K562 (cell line): ENCODE results near the gene KEL. TPM values are rescaled to one million over a fixed set of nuclear protein-coding genes. Genes with fewer than 3 reads are reported as not detected.
A peak's percentile ranks its signal among the peaks of the same experiment; 100 is the strongest.

ENCODE experiments used
- ARNT ChIP-seq, 2 experiments: fragments of 450-650 bp; IDR thresholded peaks; 2 replicates each; pipeline ENCODE4 v1.6.1; 2016; ENCODE audit warnings: mild to moderate bottlenecking in 1 of 2
- BHLHE40 ChIP-seq: IDR thresholded peaks from 2 replicates; pipeline ENCODE4 v1.6.1; 2011; ENCODE audit warnings: low read length, improper control_type of control experiment
- CAMTA2 ChIP-seq: fragments of 250-450 bp; sonication (Bioruptor Pico); conservative IDR thresholded peaks from 2 replicates; pipeline ENCODE4 v1.5.1; 2022
- CCNT2 ChIP-seq: IDR thresholded peaks from 2 replicates; pipeline ENCODE4 v1.6.1; 2011; ENCODE audit warnings: borderline replicate concordance, low read depth, mild to moderate bottlenecking, moderate library complexity, mixed read lengths, low read length; ENCODE audit not compliant: insufficient read length; ENCODE audit errors: extremely low read depth
- COPS2 ChIP-seq: fragments of 450-650 bp; conservative IDR thresholded peaks from 2 replicates; pipeline ENCODE4 v1.6.1; 2016; ENCODE audit warnings: mild to moderate bottlenecking, moderate library complexity
- CXXC5 ChIP-seq: fragments of 250-450 bp; sonication (Bioruptor Pico); IDR thresholded peaks from 2 replicates; pipeline ENCODE4 v1.8.0; 2022; ENCODE audit warnings: inconsistent platforms, mild to moderate bottlenecking, moderate library complexity
- HDAC1 ChIP-seq, 2 experiments: fragments of 450-650 bp; IDR thresholded peaks; 2 replicates each; pipeline ENCODE4 v1.6.1; 2016 to 2017; ENCODE audit warnings: inconsistent platforms in 1 of 2, mild to moderate bottlenecking in 1 of 2, moderate library complexity in 1 of 2
- HEY1 ChIP-seq: fragments of 250-450 bp; sonication (Bioruptor Pico); IDR thresholded peaks from 2 replicates; pipeline ENCODE4 v1.5.0; 2020; ENCODE audit warnings: mild to moderate bottlenecking, moderate library complexity, borderline replicate concordance
- HLTF ChIP-seq: fragments of 450-650 bp; IDR thresholded peaks from 2 replicates; pipeline ENCODE4 v1.6.1; 2016
- ILK ChIP-seq: fragments of 450-650 bp; IDR thresholded peaks from 2 replicates; pipeline ENCODE4 v1.6.1; 2016; ENCODE audit warnings: missing genetic modification characterization, low read depth, mild to moderate bottlenecking, missing compliant biosample characterization, moderate library complexity, borderline replicate concordance
- JUND ChIP-seq, 2 experiments: IDR thresholded peaks; 2 replicates in 1 of 2; 3 replicates in 1 of 2; pipeline ENCODE4 v1.6.1; 2011; ENCODE audit warnings: borderline replicate concordance in 2 of 2, low read depth in 2 of 2, low read length in 2 of 2, improper control_type of control experiment in 1 of 2, missing biosample characterization in 1 of 2, missing genetic modification characterization in 1 of 2, missing genetic modification reagents in 1 of 2
- MTA1 ChIP-seq: fragments of 450-650 bp; IDR thresholded peaks from 2 replicates; pipeline ENCODE4 v1.6.1; 2017; ENCODE audit warnings: borderline replicate concordance
- NCOA1 ChIP-seq: fragments of 450-650 bp; IDR thresholded peaks from 2 replicates; pipeline ENCODE4 v1.6.1; 2016; ENCODE audit warnings: low read depth
- NELFE ChIP-seq: IDR thresholded peaks from 2 replicates; pipeline ENCODE4 v1.6.1; 2011; ENCODE audit warnings: mild to moderate bottlenecking; ENCODE audit not compliant: insufficient read depth, insufficient read length
- NFE2 ChIP-seq: IDR thresholded peaks from 2 replicates; pipeline ENCODE4 v1.6.1; 2014; ENCODE audit warnings: antibody characterized with exemption, low read depth
- RBM15 ChIP-seq: fragments of 200-400 bp; formaldehyde crosslinking; IDR thresholded peaks from 2 replicates; pipeline ENCODE4 v1.6.1; 2018; ENCODE audit warnings: mild to moderate bottlenecking, low read length, moderate library complexity; ENCODE audit not compliant: insufficient read depth
- STAT5A ChIP-seq: IDR thresholded peaks from 2 replicates; pipeline ENCODE4 v1.6.1; 2012; ENCODE audit warnings: low read length, inconsistent platforms, borderline replicate concordance
- TEAD1 ChIP-seq, 2 experiments: fragments of 450-650 bp in 1 of 2; sonication (generic) in 1 of 2; formaldehyde crosslinking; IDR thresholded peaks; 2 replicates each; pipeline versions ENCODE4 v1.4.0 to v1.8.0; 2020 to 2022; ENCODE audit warnings: mild to moderate bottlenecking in 2 of 2, missing genetic modification reagents in 1 of 2
- U2AF2 ChIP-seq: fragments of 200-400 bp; formaldehyde crosslinking; optimal IDR thresholded peaks from 2 replicates; pipeline ENCODE3; 2017; ENCODE audit warnings: low read depth, mild to moderate bottlenecking, low read length
- WHSC1 ChIP-seq: IDR thresholded peaks from one replicate; pipeline ENCODE4 v1.6.1; 2012; ENCODE audit warnings: low read length, control low read depth, inconsistent platforms
- ZNF133 ChIP-seq: fragments of 250-450 bp; sonication (Bioruptor Pico); IDR thresholded peaks from 2 replicates; pipeline ENCODE4 v1.4.0; 2020; ENCODE audit warnings: mild to moderate bottlenecking
- polyA plus RNA-seq, 8 experiments: library from polyadenylated mRNA; depleted of rRNA in 4 of 8; stranded (reverse) in 5 of 8; unstranded in 3 of 8; fragments of >200 nt; fragmentation: Nextera tagmentation in 2 of 8; fragmentation: Illumina TruSeq in 1 of 8; extraction: Ambion mirVana in 2 of 8; extraction: Trizol in 1 of 8; gene quantifications; 2 replicates each; pipeline versions ENCODE4 v1.2.1 to v1.2.3, GENCODE V29; 2011 to 2014; ENCODE audit warnings: inconsistent platforms in 1 of 8, missing spikeins in 1 of 8
- total RNA-seq, 7 experiments: library from RNA; depleted of rRNA in 6 of 7; stranded (reverse); fragments of >200 nt in 6 of 7; fragmentation: Illumina TruSeq in 2 of 7; extraction: Trizol in 2 of 7; gene quantifications; 2 replicates each; pipeline versions ENCODE4 v1.2.1 to v1.2.3, GENCODE V29; 2011 to 2021; ENCODE audit warnings: low replicate concordance in 1 of 7
- TF ChIP-seq, protein P1 (sequence below), 2 experiments: fragments of 200-800 bp in 1 of 2; sonication (Bioruptor generic) in 1 of 2; sonication (generic) in 1 of 2; formaldehyde crosslinking in 1 of 2; IDR thresholded peaks in 1 of 2; conservative IDR thresholded peaks in 1 of 2; 2 replicates each; pipeline versions ENCODE4 v1.5.0 to v1.6.1; 2016 to 2020; ENCODE audit warnings: missing compliant biosample characterization in 1 of 2, missing genetic modification characterization in 1 of 2, missing genetic modification reagents in 1 of 2
- TF ChIP-seq, protein P2 (sequence below): fragments of 450-650 bp; formaldehyde crosslinking; conservative IDR thresholded peaks from 2 replicates; pipeline ENCODE4 v1.4.0; 2022; ENCODE audit warnings: mild to moderate bottlenecking, missing genetic modification characterization
- TF ChIP-seq, protein P3 (sequence below): sonication (generic); formaldehyde crosslinking; IDR thresholded peaks from 2 replicates; pipeline ENCODE4 v1.9.0; 2022; ENCODE audit warnings: mild to moderate bottlenecking, missing genetic modification reagents

Gene KEL
- total and polyA plus RNA-seq, 9 of the 15 experiments (the other 6 are each of a cell fraction or from before 2014, with no cell fraction given): 9.0 to 47.4 (median 22.2) TPM

DNA sequence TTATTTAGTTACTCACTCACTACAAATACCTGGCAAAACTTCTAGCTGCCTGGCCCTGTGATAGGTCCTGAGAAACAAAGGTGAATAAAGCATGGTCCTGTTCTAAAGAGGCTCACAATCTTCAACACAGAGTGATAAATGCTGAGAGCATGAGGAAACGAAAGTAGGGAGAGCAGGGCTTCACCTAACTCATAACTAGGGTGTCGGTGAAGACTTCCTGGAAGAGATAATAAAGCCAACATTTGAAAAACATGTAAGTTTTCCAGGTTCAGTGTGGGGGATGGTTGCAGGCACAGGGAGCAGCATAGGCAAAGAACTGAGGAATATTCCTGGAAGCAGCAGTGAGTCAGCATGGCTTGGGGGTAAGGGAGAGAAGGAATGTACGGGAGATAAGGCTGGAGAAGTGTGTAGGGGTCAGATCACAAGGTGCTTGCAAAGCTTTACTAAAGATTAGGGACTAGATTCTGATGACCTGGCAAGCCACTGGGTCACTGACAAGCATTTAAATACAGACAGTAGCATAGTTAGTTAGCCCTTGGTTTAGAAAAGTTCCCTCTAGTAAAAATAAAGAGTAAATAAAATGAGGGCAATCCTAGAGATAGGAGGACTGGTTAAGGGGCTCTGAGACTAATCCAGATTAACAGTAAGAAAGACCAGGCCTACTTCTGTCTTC is 5.1 kb downstream of the KEL start (continued):
- TF ChIP-seq NELFE (no peak), STAT5A (peak; percentile 32; the same call in 1 of the 2 replicates), ARNT (IDR thresholded peaks at IDR 0.05) (peak in 1 of 2 experiments; percentile 32; a peak in 1 of 4 replicates), WHSC1 (no peak), RBM15 (no peak), CXXC5 (CRISPR knock-in tag) (peak; percentile 49), NFE2 (peak; percentile 85), TEAD1 (CRISPR knock-in tag; IDR thresholded peaks at IDR 0.05) (peak in 1 of 2 experiments; percentile 83; a peak in 2 of 4 replicates), MTA1 (peak; percentile 87), ZNF133 (CRISPR knock-in tag) (no peak), CCNT2 (peak; percentile 89), ILK (0 out of 2 replicates have a peak, but pooled peaks have one; percentile 29), HLTF (0 out of 2 replicates have a peak, but pooled peaks have one; percentile 66), JUND (IDR thresholded peaks at IDR 0.05; ENCODE audit: borderline replicate concordance, low read depth, low read length) (peak; percentile 87), JUND (tag; IDR thresholded peaks at IDR 0.05; ENCODE audit: borderline replicate concordance, low read depth, low read length) (peak; percentile 72; the same call in 1 of the 3 replicates), HEY1 (CRISPR knock-in tag) (peak; percentile 5; the same call in 1 of the 2 replicates), U2AF2 (no peak), COPS2 (no peak), BHLHE40 (peak; percentile 40; the same call in 1 of the 2 replicates), HDAC1 (IDR thresholded peaks at IDR 0.05) (peak; percentile 54 to 97; a peak in 3 of 4 replicates), NCOA1 (no peak; the same call in 1 of the 2 replicates), CAMTA2 (no peak)
- TF ChIP-seq, protein P1, sequence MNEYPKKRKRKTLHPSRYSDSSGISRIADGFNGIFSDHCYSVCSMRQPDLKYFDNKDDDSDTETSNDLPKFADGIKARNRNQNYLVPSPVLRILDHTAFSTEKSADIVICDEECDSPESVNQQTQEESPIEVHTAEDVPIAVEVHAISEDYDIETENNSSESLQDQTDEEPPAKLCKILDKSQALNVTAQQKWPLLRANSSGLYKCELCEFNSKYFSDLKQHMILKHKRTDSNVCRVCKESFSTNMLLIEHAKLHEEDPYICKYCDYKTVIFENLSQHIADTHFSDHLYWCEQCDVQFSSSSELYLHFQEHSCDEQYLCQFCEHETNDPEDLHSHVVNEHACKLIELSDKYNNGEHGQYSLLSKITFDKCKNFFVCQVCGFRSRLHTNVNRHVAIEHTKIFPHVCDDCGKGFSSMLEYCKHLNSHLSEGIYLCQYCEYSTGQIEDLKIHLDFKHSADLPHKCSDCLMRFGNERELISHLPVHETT (CRISPR knock-in tag; conservative IDR thresholded peaks at IDR 0.05 in 1 of 2, IDR thresholded peaks at IDR 0.05 in 1 of 2): no peak
- TF ChIP-seq, protein P2, sequence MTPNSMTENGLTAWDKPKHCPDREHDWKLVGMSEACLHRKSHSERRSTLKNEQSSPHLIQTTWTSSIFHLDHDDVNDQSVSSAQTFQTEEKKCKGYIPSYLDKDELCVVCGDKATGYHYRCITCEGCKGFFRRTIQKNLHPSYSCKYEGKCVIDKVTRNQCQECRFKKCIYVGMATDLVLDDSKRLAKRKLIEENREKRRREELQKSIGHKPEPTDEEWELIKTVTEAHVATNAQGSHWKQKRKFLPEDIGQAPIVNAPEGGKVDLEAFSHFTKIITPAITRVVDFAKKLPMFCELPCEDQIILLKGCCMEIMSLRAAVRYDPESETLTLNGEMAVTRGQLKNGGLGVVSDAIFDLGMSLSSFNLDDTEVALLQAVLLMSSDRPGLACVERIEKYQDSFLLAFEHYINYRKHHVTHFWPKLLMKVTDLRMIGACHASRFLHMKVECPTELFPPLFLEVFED: peak; percentile 84; the same call in 1 of the 2 replicates
- TF ChIP-seq, protein P3, sequence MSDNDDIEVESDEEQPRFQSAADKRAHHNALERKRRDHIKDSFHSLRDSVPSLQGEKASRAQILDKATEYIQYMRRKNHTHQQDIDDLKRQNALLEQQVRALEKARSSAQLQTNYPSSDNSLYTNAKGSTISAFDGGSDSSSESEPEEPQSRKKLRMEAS (CRISPR knock-in tag): no peak
